HPDE6-E6E7 (cell line): ENCODE results near the gene PTPN2.
A peak's percentile ranks its signal among the peaks of the same experiment; 100 is the strongest.
"Not testable (repeated sequence)": the region's sequence is repeated elsewhere in the genome, so short reads cannot be mapped to it uniquely, and the experiment has no call there.

ENCODE experiments used
- DNase-seq: peaks from one replicate; pipeline ENCODE4 v3.0.0; 2011; ENCODE audit warnings: missing footprints; ENCODE audit errors: extremely low spot score

The PTPN2 gene

GRCh38 chr18:12825230-12825629 lies 58.8 kb downstream of the PTPN2 start:
- no peak for DNase-seq

GRCh38 chr18:12823892-12824291 lies 60.1 kb downstream of the PTPN2 start:
- DNase-seq = no peak

GRCh38 chr18:12821408-12821807 lies 62.6 kb downstream of the PTPN2 start:
- no peak for DNase-seq

- DNase-seq = no peak
Observed at GRCh38 chr18:12820506-12820905, 63.5 kb downstream of the PTPN2 start.

GRCh38 chr18:12819841-12820240 lies 64.2 kb downstream of the PTPN2 start:
- no peak for DNase-seq

- no peak for DNase-seq
Observed at GRCh38 chr18:12819322-12819721, 64.7 kb downstream of the PTPN2 start.

- DNase-seq = no peak
Observed at GRCh38 chr18:12818243-12818642, 65.8 kb downstream of the PTPN2 start.

- no peak for DNase-seq
Observed at GRCh38 chr18:12816451-12816850, 67.6 kb downstream of the PTPN2 start.

- DNase-seq = peak; percentile 54
Observed at GRCh38 chr18:12811191-12811950, 72.7 kb downstream of the PTPN2 start.

GRCh38 chr18:12803069-12803936 lies 80.7 kb downstream of the PTPN2 start:
- no peak for DNase-seq

GRCh38 chr18:12802538-12802937 lies 81.5 kb downstream of the PTPN2 start:
- DNase-seq = no peak

GRCh38 chr18:12796448-12796847 lies 87.6 kb downstream of the PTPN2 start:
- no peak for DNase-seq

- DNase-seq = no peak
Observed at GRCh38 chr18:12791610-12792009, 92.4 kb downstream of the PTPN2 start.

- no peak for DNase-seq
Observed at GRCh38 chr18:12786669-12787068, 97.4 kb downstream of the PTPN2 start.

- no peak for DNase-seq
Observed at GRCh38 chr18:12783524-12783923, 100.5 kb downstream of the PTPN2 start.

GRCh38 chr18:12782521-12782920 lies 101.5 kb downstream of the PTPN2 start:
- DNase-seq = no peak

- DNase-seq = no peak
Observed at GRCh38 chr18:12779456-12779855, 104.6 kb downstream of the PTPN2 start.

GRCh38 chr18:12779043-12779442 lies 105.0 kb downstream of the PTPN2 start:
- no peak for DNase-seq

GRCh38 chr18:12777500-12777944 lies 106.5 kb downstream of the PTPN2 start:
- DNase-seq = no peak

GRCh38 chr18:12776821-12777471 lies 107.1 kb downstream of the PTPN2 start:
- no peak for DNase-seq

GRCh38 chr18:12776415-12776814 lies 107.6 kb downstream of the PTPN2 start:
- DNase-seq = not testable (repeated sequence)

- DNase-seq = no peak
Observed at GRCh38 chr18:12774982-12775381, 109.1 kb downstream of the PTPN2 start.
